Measurements from ENCODE around the gene SLC29A4.

- TF ChIP-seq ZFP3 (CRISPR knock-in tag; IDR thresholded peaks at IDR 0.05) (no peak), PATZ1 (CRISPR knock-in tag; IDR thresholded peaks at IDR 0.05; ENCODE audit: borderline replicate concordance) (no peak), ZNF70 (CRISPR knock-in tag; IDR thresholded peaks at IDR 0.05) (no peak), ESRRG (CRISPR knock-in tag; IDR thresholded peaks at IDR 0.05) (no peak), ZC3H10 (CRISPR knock-in tag; IDR thresholded peaks at IDR 0.05) (no peak), PPARA (CRISPR knock-in tag; IDR thresholded peaks at IDR 0.05; ENCODE audit: borderline replicate concordance) (no peak), ARNTL (CRISPR knock-in tag; IDR thresholded peaks at IDR 0.05; ENCODE audit: borderline replicate concordance, low read depth) (no peak), SNAI2 (CRISPR knock-in tag; IDR thresholded peaks at IDR 0.05) (no peak)
- TF ChIP-seq, protein P1, sequence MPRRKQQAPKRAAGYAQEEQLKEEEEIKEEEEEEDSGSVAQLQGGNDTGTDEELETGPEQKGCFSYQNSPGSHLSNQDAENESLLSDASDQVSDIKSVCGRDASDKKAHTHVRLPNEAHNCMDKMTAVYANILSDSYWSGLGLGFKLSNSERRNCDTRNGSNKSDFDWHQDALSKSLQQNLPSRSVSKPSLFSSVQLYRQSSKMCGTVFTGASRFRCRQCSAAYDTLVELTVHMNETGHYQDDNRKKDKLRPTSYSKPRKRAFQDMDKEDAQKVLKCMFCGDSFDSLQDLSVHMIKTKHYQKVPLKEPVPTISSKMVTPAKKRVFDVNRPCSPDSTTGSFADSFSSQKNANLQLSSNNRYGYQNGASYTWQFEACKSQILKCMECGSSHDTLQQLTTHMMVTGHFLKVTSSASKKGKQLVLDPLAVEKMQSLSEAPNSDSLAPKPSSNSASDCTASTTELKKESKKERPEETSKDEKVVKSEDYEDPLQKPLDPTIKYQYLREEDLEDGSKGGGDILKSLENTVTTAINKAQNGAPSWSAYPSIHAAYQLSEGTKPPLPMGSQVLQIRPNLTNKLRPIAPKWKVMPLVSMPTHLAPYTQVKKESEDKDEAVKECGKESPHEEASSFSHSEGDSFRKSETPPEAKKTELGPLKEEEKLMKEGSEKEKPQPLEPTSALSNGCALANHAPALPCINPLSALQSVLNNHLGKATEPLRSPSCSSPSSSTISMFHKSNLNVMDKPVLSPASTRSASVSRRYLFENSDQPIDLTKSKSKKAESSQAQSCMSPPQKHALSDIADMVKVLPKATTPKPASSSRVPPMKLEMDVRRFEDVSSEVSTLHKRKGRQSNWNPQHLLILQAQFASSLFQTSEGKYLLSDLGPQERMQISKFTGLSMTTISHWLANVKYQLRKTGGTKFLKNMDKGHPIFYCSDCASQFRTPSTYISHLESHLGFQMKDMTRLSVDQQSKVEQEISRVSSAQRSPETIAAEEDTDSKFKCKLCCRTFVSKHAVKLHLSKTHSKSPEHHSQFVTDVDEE (CRISPR knock-in tag; IDR thresholded peaks at IDR 0.05): no peak
These were observed 19.8 kb downstream of the SLC29A4 start for GRCh38 chr7:5302577-5302976.

Data from SK-N-SH treated with all-trans-retinoic acid at 6 μM for 48 hours (cell line).